ENCODE measurements around the gene KCNJ9. TPM values are rescaled to one million over a fixed set of nuclear protein-coding genes. Genes with fewer than 3 reads are reported as not detected.
A peak's percentile ranks its signal among the peaks of the same experiment; 100 is the strongest.

KCNJ9 gene
- total and polyA plus RNA-seq, 2 of the 4 experiments (the other 2 are of a cell fraction), result not detected

- Histone ChIP-seq H3K18ac (ENCODE audit: low read depth, low read length) (no peak overlapping the region), H3K9me1 (ENCODE audit: insufficient read depth, low read length) (peaks cover 20% of the 10 kb centered on the region), H3K14ac (replicated peaks; ENCODE audit: low read depth, low read length) (no peak overlapping the region), H3K56ac (ENCODE audit: extremely low read depth, insufficient read depth, low read length) (no peak overlapping the region), H2BK5ac (ENCODE audit: low read depth, low read length, poor library complexity, severe bottlenecking) (no peak overlapping the region), H3K9ac (ENCODE audit: low read depth, low read length) (no peak overlapping the region), H3K4me2 (ENCODE audit: low read depth, low read length) (no peak overlapping the region), H4K5ac (ENCODE audit: low read depth, low read length) (no peak overlapping the region), H3K36me3 (ENCODE audit: control insufficient read depth, insufficient read depth, low read length) (no peaks in the 10 kb centered on the region), H2BK20ac (ENCODE audit: low read depth, low read length) (no peak overlapping the region), H3K23ac (ENCODE audit: low read depth, low read length) (no peak overlapping the region), H3K4me1 (ENCODE audit: control insufficient read depth, insufficient read depth, low read length) (peaks cover 13% of the 10 kb centered on the region), H4K8ac (ENCODE audit: low read depth in 2 of 2, low read length in 2 of 2) (no peak overlapping the region), H2AFZ (replicated peaks; ENCODE audit: low read length, poor library complexity) (no peak overlapping the region), H4K91ac (ENCODE audit: insufficient read depth, low read depth, low read length) (no peak overlapping the region), H3K4ac (ENCODE audit: low read depth, low read length) (no peak overlapping the region), H2BK120ac (ENCODE audit: low read depth, low read length) (no peak overlapping the region), H3K9me3 (ENCODE audit: control insufficient read depth, insufficient read depth, low read length) (no peaks in the 10 kb centered on the region), H4K20me1 (ENCODE audit: insufficient read depth, low read length) (no peaks in the 10 kb centered on the region), H2AK5ac (ENCODE audit: low read depth, low read length) (no peak overlapping the region), H3K4me3 (ENCODE audit: insufficient read depth, low read depth, low read length) (no peak overlapping the region), H3K27me3 (ENCODE audit: control insufficient read depth, insufficient read depth, low read length) (peaks cover 18% of the 10 kb centered on the region), H2AK9ac (replicated peaks; ENCODE audit: low read depth, low read length, poor library complexity) (no peak overlapping the region), H2BK15ac (ENCODE audit: low read depth, low read length) (no peak overlapping the region), H3K79me1 (ENCODE audit: low read depth in 1 of 2, low read length in 2 of 2) (no peaks in the 10 kb centered on the region), H3K27ac (ENCODE audit: insufficient read depth, low read length) (no peak overlapping the region)
- WGBS, 2 experiments (ENCODE audit: extremely low coverage in 2 of 2, insufficient read length in 1 of 2), result no CpG with 5 or more reads among the region's 5 CpGs
- ChIA-PET CTCF (interaction anchor here (1.4 kb wide), 1 partner anchor 13 kb away, joined by 3 read pairs; no protein-coding TSS in a partner anchor), POLR2A (ENCODE audit: unreplicated experiment) (no interaction called here)
- in situ Hi-C loops (cut with MboI; ENCODE audit: low sequenced_read_pairs) (no loop called here), intact Hi-C loops (cut with micrococcal nuclease) (no loop called here), dilution Hi-C loops (cut with HindIII; ENCODE audit: low sequenced_read_pairs, unreplicated experiment) (no loop called here)
- DNase-seq (peak; percentile 38), ATAC-seq (ENCODE audit: low read depth) (no peak)
- no TSS peak for BruUV-seq (replicated peaks)
- TF ChIP-seq POLR2A (IDR thresholded peaks at IDR 0.05; ENCODE audit: low read depth, low read length) (no peak), NFE2L2 (IDR thresholded peaks at IDR 0.05; ENCODE audit: low read depth, low read length) (no peak), CHD1 (IDR thresholded peaks at IDR 0.05; ENCODE audit: low read depth, low read length) (no peak), SMC3 (IDR thresholded peaks at IDR 0.05; ENCODE audit: low read depth, low read length) (no peak), FOS (IDR thresholded peaks at IDR 0.05; ENCODE audit: low read depth, low read length) (no peak), MXI1 (IDR thresholded peaks at IDR 0.05; ENCODE audit: borderline replicate concordance, low read depth, low read length) (no peak), RAD21 (IDR thresholded peaks at IDR 0.05; ENCODE audit: low read length) (no peak), MAZ (IDR thresholded peaks at IDR 0.05; ENCODE audit: borderline replicate concordance, low read depth, low read length) (no peak), CTCF (conservative IDR thresholded peaks at IDR 0.05; ENCODE audit: low read depth, low read length) (no peak), RFX5 (IDR thresholded peaks at IDR 0.05; ENCODE audit: low read depth, low read length) (no peak), MAFK (IDR thresholded peaks at IDR 0.05; ENCODE audit: low read depth, low read length) (no peak), CEBPB (IDR thresholded peaks at IDR 0.05; ENCODE audit: low read depth, low read length) (no peak), RCOR1 (IDR thresholded peaks at IDR 0.05; ENCODE audit: insufficient replicate concordance, low read length) (no peak), BHLHE40 (IDR thresholded peaks at IDR 0.05; ENCODE audit: low read depth, low read length) (no peak), USF2 (IDR thresholded peaks at IDR 0.05; ENCODE audit: low read depth, low read length) (no peak)
Measured at GRCh38 chr1:160129046-160129445, 47.7 kb downstream of the KCNJ9 start.

Data from IMR-90 (cell line).